ENCODE measurements around the gene RFFL. TPM values are rescaled to one million over a fixed set of nuclear protein-coding genes. Genes with fewer than 3 reads are reported as not detected.

Gene RFFL
- total and polyA plus RNA-seq, 2 of the 4 experiments (the other 2 are of a cell fraction), result 11.6 to 19.2 TPM

DNA sequence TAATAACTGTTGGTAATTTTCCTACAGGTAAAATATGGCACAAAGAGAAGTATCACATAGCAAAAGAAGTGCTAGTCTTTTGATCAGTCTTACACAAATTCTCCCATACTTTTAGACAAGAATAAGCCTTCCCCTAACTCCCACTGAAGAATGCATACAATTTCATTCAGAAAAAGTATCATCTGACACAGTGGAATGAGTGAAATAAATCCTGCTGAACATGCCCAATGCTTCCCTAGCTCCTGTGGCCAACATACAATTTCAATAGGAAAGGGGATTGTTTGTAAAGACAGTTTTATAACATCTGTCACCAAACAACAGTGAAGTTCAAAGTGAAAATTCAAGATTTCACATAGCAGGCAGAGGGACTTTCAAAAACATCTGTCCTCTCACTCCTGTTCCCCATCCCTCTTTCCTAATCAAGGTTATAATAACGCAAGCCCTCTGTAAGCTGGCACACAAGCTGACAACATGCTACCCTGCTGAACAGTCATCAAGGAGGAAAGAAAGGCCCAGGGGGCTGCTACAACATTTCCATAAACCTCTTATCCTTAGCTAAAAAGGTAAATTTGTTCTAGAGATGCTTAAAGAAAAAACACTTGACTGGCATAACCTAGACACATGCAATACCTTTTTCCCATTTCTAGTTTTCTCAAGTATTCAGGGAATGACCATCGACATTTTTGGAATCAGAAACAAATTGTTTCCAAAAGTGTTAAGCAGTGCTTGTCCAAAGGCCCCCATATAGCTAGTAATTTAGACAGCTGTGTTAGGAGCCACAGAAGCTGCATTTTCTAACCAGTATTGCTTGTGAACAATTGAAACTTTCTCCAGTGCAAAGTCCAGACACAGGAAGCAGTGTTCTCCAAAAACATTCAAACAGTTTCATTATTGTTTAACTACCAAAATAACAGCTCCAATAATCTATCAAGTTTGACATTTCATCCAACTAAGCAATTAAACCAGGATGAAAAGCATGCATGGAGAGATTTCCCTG, 11.5 kb upstream of the RFFL start:
- Histone ChIP-seq H2BK20ac (ENCODE audit: low read depth, low read length) (no peak overlapping the region), H3K4ac (ENCODE audit: low read depth, low read length) (no peak overlapping the region), H4K91ac (ENCODE audit: insufficient read depth, low read depth, low read length) (no peak overlapping the region), H2BK120ac (ENCODE audit: low read depth, low read length) (no peak overlapping the region), H3K4me2 (ENCODE audit: low read depth, low read length) (no peak overlapping the region), H3K27ac (ENCODE audit: insufficient read depth, low read length) (no peak overlapping the region), H3K23ac (ENCODE audit: low read depth, low read length) (no peak overlapping the region), H2BK5ac (ENCODE audit: low read depth, low read length, poor library complexity, severe bottlenecking) (no peak overlapping the region), H2AK9ac (replicated peaks; ENCODE audit: low read depth, low read length, poor library complexity) (no peak overlapping the region), H3K14ac (replicated peaks; ENCODE audit: low read depth, low read length) (no peak overlapping the region), H3K9me3 (ENCODE audit: control insufficient read depth, insufficient read depth, low read length) (no peaks in the 10 kb centered on the region), H2BK15ac (ENCODE audit: low read depth, low read length) (no peak overlapping the region), H3K27me3 (ENCODE audit: control insufficient read depth, insufficient read depth, low read length) (no peaks in the 10 kb centered on the region), H3K36me3 (ENCODE audit: control insufficient read depth, insufficient read depth, low read length) (no peaks in the 10 kb centered on the region), H4K5ac (ENCODE audit: low read depth, low read length) (no peak overlapping the region), H2AFZ (replicated peaks; ENCODE audit: low read length, poor library complexity) (no peak overlapping the region), H3K79me1 (ENCODE audit: low read depth in 1 of 2, low read length in 2 of 2) (peaks cover 44 to 82% of the 10 kb centered on the region in 2 experiments), H3K9ac (ENCODE audit: low read depth, low read length) (no peak overlapping the region), H3K9me1 (ENCODE audit: insufficient read depth, low read length) (peaks cover 9% of the 10 kb centered on the region; the same call in 1 of the 2 replicates), H4K20me1 (ENCODE audit: insufficient read depth, low read length) (peaks cover 15% of the 10 kb centered on the region; the same call in 1 of the 2 replicates), H2AK5ac (ENCODE audit: low read depth, low read length) (no peak overlapping the region), H3K4me3 (ENCODE audit: insufficient read depth, low read depth, low read length) (no peak overlapping the region), H3K18ac (ENCODE audit: low read depth, low read length) (no peak overlapping the region), H3K4me1 (ENCODE audit: control insufficient read depth, insufficient read depth, low read length) (peaks cover 13% of the 10 kb centered on the region), H4K8ac (ENCODE audit: low read depth in 2 of 2, low read length in 2 of 2) (no peak overlapping the region), H3K56ac (ENCODE audit: extremely low read depth, insufficient read depth, low read length) (no peak overlapping the region)
- ATAC-seq (ENCODE audit: low read depth) (peak; percentile 73), DNase-seq (no peak)
- ChIA-PET CTCF (interaction anchor here (0.9 to 1.0 kb wide), 2 partner anchors 10 to 12 kb away, joined by 5 to 7 read pairs; partner anchors contain the start of gene RFFL), POLR2A (ENCODE audit: unreplicated experiment) (no interaction called here)
- no TSS peak for BruUV-seq (replicated peaks)
- dilution Hi-C loops (cut with HindIII; ENCODE audit: low sequenced_read_pairs, unreplicated experiment) (no loop called here), intact Hi-C loops (cut with micrococcal nuclease) (loop anchor here (5.0 kb wide), 1 partner anchor 33 kb away; no protein-coding TSS in a partner anchor), in situ Hi-C loops (cut with MboI; ENCODE audit: low sequenced_read_pairs) (no loop called here)
- WGBS, 2 experiments (ENCODE audit: extremely low coverage in 2 of 2, insufficient read length in 1 of 2), result no CpG with 5 or more reads among the region's 2 CpGs
- TF ChIP-seq POLR2A (IDR thresholded peaks at IDR 0.05; ENCODE audit: low read depth, low read length), result no peak
- no peak for TF ChIP-seq RAD21 (IDR thresholded peaks at IDR 0.05; ENCODE audit: low read length)
- TF ChIP-seq RFX5 (IDR thresholded peaks at IDR 0.05; ENCODE audit: low read depth, low read length), result no peak
- TF ChIP-seq, protein P1, sequence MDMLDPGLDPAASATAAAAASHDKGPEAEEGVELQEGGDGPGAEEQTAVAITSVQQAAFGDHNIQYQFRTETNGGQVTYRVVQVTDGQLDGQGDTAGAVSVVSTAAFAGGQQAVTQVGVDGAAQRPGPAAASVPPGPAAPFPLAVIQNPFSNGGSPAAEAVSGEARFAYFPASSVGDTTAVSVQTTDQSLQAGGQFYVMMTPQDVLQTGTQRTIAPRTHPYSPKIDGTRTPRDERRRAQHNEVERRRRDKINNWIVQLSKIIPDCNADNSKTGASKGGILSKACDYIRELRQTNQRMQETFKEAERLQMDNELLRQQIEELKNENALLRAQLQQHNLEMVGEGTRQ (IDR thresholded peaks at IDR 0.05; ENCODE audit: low read depth, low read length), result no peak
- no peak for TF ChIP-seq MXI1 (IDR thresholded peaks at IDR 0.05; ENCODE audit: borderline replicate concordance, low read depth, low read length)
- TF ChIP-seq, protein P2, sequence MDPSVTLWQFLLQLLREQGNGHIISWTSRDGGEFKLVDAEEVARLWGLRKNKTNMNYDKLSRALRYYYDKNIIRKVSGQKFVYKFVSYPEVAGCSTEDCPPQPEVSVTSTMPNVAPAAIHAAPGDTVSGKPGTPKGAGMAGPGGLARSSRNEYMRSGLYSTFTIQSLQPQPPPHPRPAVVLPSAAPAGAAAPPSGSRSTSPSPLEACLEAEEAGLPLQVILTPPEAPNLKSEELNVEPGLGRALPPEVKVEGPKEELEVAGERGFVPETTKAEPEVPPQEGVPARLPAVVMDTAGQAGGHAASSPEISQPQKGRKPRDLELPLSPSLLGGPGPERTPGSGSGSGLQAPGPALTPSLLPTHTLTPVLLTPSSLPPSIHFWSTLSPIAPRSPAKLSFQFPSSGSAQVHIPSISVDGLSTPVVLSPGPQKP (IDR thresholded peaks at IDR 0.05; ENCODE audit: borderline replicate concordance, low read depth, low read length), result no peak
- no peak for TF ChIP-seq MAZ (IDR thresholded peaks at IDR 0.05; ENCODE audit: borderline replicate concordance, low read depth, low read length)
- no peak for TF ChIP-seq CEBPB (IDR thresholded peaks at IDR 0.05; ENCODE audit: low read depth, low read length)
- TF ChIP-seq, protein P3, sequence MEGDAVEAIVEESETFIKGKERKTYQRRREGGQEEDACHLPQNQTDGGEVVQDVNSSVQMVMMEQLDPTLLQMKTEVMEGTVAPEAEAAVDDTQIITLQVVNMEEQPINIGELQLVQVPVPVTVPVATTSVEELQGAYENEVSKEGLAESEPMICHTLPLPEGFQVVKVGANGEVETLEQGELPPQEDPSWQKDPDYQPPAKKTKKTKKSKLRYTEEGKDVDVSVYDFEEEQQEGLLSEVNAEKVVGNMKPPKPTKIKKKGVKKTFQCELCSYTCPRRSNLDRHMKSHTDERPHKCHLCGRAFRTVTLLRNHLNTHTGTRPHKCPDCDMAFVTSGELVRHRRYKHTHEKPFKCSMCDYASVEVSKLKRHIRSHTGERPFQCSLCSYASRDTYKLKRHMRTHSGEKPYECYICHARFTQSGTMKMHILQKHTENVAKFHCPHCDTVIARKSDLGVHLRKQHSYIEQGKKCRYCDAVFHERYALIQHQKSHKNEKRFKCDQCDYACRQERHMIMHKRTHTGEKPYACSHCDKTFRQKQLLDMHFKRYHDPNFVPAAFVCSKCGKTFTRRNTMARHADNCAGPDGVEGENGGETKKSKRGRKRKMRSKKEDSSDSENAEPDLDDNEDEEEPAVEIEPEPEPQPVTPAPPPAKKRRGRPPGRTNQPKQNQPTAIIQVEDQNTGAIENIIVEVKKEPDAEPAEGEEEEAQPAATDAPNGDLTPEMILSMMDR (conservative IDR thresholded peaks at IDR 0.05; ENCODE audit: low read depth, low read length), result no peak
